BJ (cell line): Measurements from ENCODE around the gene RFX4. TPM values are rescaled to one million over a fixed set of nuclear protein-coding genes. Genes with fewer than 3 reads are reported as not detected.
"Not testable (repeated sequence)": the region's sequence is repeated elsewhere in the genome, so short reads cannot be mapped to it uniquely, and the experiment has no call there.

Source experiments
- CTCF ChIA-PET: fragments of 350-600 bp; formaldehyde crosslinking; extraction: SDS; loops from one replicate; lab custom pipeline; 2021; ENCODE audit warnings: antibody characterized with exemption, inconsistent platforms; lab: Yijun Ruan, JAX
- POLR2A ChIA-PET: fragments of 300-600 bp; sonication (Branson Sonifier 250); formaldehyde crosslinking; extraction: SDS; loops from one replicate; lab custom pipeline; 2021; ENCODE audit warnings: antibody characterized with exemption; lab: Charles Lee
- DNase-seq: peaks from one replicate; pipeline ENCODE4 v3.0.0-alpha.2; 2011; ENCODE audit warnings: low read depth
- H3K27me3 ChIP-seq: 2 replicates; pipeline ENCODE4 v1.6.0; 2011; ENCODE audit warnings: low read length; ENCODE audit not compliant: control insufficient read depth, insufficient read depth
- H3K36me3 ChIP-seq: 2 replicates; pipeline ENCODE4 v1.5.1; 2011; ENCODE audit warnings: low read length; ENCODE audit not compliant: control insufficient read depth, insufficient read depth
- H3K4me3 ChIP-seq: 2 replicates; pipeline ENCODE4 v1.5.1; 2011; ENCODE audit warnings: low read depth, mild to moderate bottlenecking, control low read depth, low read length
- polyA plus RNA-seq: library from polyadenylated mRNA; depleted of rRNA; stranded (reverse); fragments of >200 nt; gene quantifications from 2 replicates; pipeline ENCODE4 v1.2.3, GENCODE V29; 2011
- TF ChIP-seq, protein P1 (sequence below): IDR thresholded peaks from 2 replicates; pipeline ENCODE4 v1.5.1; 2011; ENCODE audit warnings: low read depth, mild to moderate bottlenecking, control low read depth, inconsistent platforms, low read length, moderate library complexity; ENCODE audit not compliant: insufficient read depth

The RFX4 gene
- polyA plus RNA-seq, 1 experiment = not detected

DNA sequence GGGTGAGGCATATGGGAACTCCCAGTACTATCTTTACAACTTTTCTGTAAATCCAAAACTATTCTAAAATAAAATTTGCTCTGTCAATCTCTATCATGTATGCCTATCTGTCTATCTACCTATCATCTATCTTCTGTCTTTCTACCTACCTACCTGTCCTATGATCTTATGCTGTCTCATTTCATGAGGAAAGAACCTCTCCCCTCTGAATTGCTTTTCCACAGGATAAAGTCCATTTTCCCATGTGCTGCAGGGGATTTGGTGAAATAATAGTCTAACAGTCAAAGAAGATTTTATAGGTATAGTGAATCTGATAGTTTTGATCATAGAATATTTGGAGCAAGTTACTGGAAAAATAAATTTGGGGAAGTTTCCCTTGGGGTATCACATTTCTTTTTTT is 104.9 kb downstream of the RFX4 start:
- no peak for DNase-seq
- Histone ChIP-seq H3K36me3 (no peaks in the 10 kb centered on the region), H3K4me3 (no peak overlapping the region), H3K27me3 (no peaks in the 10 kb centered on the region)
- ChIA-PET CTCF (no interaction called here), POLR2A (no interaction called here)
- TF ChIP-seq, protein P1, sequence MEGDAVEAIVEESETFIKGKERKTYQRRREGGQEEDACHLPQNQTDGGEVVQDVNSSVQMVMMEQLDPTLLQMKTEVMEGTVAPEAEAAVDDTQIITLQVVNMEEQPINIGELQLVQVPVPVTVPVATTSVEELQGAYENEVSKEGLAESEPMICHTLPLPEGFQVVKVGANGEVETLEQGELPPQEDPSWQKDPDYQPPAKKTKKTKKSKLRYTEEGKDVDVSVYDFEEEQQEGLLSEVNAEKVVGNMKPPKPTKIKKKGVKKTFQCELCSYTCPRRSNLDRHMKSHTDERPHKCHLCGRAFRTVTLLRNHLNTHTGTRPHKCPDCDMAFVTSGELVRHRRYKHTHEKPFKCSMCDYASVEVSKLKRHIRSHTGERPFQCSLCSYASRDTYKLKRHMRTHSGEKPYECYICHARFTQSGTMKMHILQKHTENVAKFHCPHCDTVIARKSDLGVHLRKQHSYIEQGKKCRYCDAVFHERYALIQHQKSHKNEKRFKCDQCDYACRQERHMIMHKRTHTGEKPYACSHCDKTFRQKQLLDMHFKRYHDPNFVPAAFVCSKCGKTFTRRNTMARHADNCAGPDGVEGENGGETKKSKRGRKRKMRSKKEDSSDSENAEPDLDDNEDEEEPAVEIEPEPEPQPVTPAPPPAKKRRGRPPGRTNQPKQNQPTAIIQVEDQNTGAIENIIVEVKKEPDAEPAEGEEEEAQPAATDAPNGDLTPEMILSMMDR = no peak

DNA sequence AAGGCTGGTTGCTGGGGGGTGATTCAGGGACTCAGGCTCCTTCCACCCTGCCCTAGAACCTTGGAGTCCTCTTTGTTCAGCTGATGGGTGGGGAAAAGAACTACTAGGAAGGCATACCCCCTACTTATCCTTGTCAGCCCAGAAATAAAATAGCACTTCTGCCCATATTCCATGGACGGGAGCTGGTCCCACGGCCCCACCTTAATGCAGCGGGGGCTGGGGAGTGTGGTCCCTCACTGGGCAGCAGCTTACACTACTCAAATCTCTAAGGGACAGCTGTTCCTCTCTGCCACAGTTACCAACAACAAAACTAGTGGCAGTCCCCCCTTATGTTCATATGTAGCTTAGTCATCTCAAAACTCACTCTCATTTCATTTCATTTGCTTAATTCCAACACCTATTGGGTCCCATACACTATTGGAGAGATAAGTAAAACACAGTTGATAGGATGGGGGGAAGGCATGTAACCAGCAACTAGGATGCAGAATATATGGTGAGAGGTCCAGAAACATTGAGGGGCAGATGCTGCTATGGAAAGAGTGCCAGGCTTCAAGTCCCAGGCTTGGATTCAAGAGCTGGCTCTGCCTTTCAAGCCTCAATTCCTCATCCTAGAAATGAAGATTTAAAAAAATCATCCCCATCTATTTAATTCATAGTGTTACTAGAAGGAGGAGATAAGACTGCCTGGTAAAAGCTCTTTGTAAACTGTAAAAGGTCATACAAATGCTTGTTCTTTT is 107.9 kb downstream of the RFX4 start:
- Histone ChIP-seq H3K4me3 (no peak overlapping the region), H3K27me3 (no peaks in the 10 kb centered on the region), H3K36me3 (no peaks in the 10 kb centered on the region)
- CTCF ChIA-PET = no interaction called here
- TF ChIP-seq, protein P1 = no peak
- no peak for DNase-seq
- POLR2A ChIA-PET = no interaction called here

DNA sequence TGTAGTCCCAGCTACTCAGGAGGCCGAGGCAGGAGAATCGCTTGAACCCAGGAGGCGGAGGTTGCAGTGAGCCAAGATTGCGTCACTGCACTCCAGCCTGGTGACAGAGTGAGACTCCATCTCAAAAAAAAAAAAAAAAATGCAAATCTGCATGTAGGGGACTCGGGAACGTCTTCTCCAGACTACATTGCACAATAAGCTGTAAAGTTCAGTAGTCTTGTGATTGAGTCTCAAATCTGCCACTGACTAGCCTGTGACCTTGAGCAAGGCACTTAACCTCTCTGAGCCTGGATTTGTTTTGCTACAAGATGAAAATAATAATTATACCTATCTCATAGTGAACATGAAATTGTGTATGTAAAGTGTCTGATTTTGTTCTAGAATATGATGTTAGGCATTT is 109.2 kb downstream of the RFX4 start:
- H3K4me3 ChIP-seq, H3K36me3 ChIP-seq, CTCF ChIA-PET, H3K27me3 ChIP-seq, POLR2A ChIA-PET, DNase-seq: not testable (repeated sequence)

DNA sequence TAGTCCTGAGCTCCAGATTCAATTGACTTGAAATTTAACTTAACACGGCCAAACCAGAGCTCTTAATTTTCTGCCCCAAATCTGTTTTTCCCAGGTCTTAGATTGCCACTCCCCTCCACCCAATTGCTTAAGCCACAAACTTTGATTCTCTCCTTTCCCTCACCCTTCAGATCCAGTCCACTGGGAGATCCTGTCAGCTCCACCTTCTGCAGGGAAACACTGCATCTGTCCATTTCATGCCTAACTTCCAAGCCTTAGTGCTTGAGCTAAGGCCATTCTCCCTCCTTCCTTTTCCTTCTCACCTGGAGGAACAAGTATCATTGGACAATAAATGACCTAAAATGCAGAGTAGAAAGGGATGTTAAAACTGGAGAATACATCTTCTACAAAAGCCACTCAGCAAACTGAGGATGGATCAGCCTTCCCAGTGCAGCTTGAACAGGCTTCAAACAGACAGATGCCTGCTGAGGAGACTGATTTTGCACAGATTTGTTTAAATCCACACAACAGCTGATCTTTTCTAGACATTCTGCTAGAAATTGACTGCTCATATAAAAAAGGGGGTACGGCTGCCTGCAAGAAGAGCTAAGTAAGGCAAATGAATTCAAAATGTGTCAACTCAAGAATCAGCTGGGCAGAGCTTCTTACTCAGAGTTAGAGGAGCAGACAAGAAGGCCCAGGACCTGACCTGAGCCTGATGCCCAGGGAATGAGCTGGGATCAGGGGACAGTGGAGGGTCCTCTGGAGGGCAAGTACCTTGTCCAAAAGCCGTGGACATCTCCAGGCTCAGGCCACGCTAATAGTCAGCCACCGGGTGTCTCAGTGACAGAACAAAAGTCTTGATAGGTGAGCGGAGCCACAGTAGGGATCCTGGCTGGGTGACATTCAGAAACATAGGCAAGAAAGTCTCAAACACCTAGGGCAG is 110.4 kb downstream of the RFX4 start:
- H3K36me3 ChIP-seq = no peaks in the 10 kb centered on the region
- H3K27me3 ChIP-seq = no peaks in the 10 kb centered on the region
- TF ChIP-seq, protein P1 = no peak
- POLR2A ChIA-PET = no interaction called here
- DNase-seq = no peak
- H3K4me3 ChIP-seq = no peak overlapping the region
- CTCF ChIA-PET = no interaction called here

DNA sequence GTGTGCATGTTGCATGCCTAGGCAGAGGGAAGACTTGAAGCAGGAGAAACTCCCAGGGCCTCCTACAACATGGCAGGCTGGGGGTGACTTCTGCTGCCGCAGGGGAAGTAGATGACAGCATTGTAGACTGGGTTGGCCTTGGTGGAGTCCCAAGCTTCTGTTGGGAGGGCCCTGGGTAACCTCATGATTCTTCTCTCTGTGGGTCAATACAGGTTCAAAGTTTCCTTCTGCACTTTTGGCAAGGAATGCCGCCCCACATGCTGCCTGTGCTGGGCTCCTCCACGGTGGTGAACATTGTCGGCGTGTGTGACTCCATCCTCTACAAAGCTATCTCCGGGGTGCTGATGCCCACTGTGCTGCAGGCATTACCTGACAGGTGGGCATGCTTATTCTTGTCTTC is 113.3 kb downstream of the RFX4 start:
- ChIA-PET POLR2A (no interaction called here), CTCF (no interaction called here)
- H3K36me3 ChIP-seq = no peaks in the 10 kb centered on the region
- TF ChIP-seq, protein P1 = no peak
- H3K27me3 ChIP-seq = no peaks in the 10 kb centered on the region
- H3K4me3 ChIP-seq = no peak overlapping the region
- DNase-seq = no peak
